A549 treated with Hydrocortisone at 1 μM for 4 hours (cell line): ENCODE data around the gene SMPDL3A. TPM values are rescaled to one million over a fixed set of nuclear protein-coding genes. Genes with fewer than 3 reads are reported as not detected.

Experiments
- total RNA-seq: library from RNA; stranded (reverse); fragments of 200-300 nt; extraction: Qiagen RNA extraction; gene quantifications from 5 replicates; pipeline ENCODE4 v1.2.3, GENCODE V29; 2022

SMPDL3A gene, protein sequence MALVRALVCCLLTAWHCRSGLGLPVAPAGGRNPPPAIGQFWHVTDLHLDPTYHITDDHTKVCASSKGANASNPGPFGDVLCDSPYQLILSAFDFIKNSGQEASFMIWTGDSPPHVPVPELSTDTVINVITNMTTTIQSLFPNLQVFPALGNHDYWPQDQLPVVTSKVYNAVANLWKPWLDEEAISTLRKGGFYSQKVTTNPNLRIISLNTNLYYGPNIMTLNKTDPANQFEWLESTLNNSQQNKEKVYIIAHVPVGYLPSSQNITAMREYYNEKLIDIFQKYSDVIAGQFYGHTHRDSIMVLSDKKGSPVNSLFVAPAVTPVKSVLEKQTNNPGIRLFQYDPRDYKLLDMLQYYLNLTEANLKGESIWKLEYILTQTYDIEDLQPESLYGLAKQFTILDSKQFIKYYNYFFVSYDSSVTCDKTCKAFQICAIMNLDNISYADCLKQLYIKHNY
- total RNA-seq: 3.0 to 3.7 TPM (median 3.3 TPM) in 5 replicates

DNA sequence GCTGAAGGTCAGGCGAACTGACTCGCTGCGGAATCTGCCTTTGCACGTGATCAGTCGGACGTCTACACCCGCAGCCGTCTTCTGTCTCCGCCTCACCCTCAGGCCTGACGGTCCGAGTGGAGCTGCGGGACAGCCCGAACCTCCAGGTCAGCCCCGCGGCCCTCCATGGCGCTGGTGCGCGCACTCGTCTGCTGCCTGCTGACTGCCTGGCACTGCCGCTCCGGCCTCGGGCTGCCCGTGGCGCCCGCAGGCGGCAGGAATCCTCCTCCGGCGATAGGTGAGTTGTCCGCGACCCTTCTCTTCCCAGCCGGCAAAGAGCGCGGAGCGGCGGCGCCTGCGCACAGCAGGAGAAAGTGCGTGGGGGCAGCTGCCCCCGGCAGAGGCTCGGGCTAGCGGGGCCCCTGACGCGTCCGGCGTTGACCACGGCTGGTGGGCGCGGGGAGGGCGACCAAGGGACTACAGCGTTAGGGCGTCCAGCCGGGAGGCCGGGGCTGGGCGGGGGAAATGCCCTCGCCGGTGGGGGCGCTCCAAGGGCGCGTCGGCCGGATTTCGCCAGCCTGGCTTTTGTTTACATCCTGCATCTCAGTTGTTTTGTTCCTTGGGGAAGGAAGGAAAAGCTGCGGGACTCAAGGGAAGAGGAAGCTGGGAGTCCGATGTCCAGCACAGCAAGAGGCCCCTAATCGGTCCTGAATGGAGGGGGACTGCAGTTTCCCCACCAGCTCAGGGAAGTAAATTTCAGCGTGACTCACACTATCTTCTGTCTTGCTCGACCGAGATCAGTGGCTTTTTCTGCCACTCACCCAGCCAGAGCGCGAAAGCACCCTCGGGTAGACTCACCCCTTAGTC is at the start of gene SMPDL3A:
TSS of gene SMPDL3A (plus strand) at position 77 of the 846 bp plus-strand sequence. CDS start at position 166, 89 bp downstream.

DNA sequence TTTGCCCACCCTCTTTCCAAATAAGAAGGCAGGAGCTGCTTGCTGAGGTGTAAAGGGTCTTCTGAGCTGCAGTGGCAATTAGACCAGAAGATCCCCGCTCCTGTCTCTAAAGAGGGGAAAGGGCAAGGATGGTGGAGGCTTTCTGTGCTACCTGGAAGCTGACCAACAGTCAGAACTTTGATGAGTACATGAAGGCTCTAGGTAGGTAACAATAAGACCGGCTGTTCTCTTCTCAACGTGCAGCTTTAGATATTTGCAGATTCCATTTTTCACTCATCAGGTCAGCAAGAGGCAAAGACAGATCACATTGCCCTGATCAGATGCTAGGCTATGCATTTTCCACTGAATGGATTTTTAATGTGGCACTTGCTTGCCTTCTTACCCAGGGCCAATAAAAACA is 9.4 kb upstream of the SMPDL3A start, which contains the start of gene FABP7:
TSS of gene FABP7 (plus strand) at position 50 of the 400 bp plus-strand sequence. CDS start at position 129, 79 bp downstream.

Other genes with a start within 250 kb of the SMPDL3A start
- 0.59 to 0.75 TPM (median 0.73 TPM) in 5 replicates for gene PKIB, start 178.9 kb upstream of the SMPDL3A start, total RNA-seq
- gene FABP7, start 9.5 kb upstream of the SMPDL3A start, total RNA-seq: not detected in 5 replicates
- gene CLVS2, start 207.0 kb downstream of the SMPDL3A start, total RNA-seq: 0.08 to 0.26 TPM (median 0.17 TPM) in 5 replicates